Brain microvascular endothelial cell (primary cell): Measurements from ENCODE around the gene FSHR.

Experiments
- DNase-seq: peaks from one replicate; pipeline ENCODE4 v3.0.0-alpha.2; 2020
- H3K27ac ChIP-seq: fragments of 250-450 bp; sonication (Bioruptor Pico); 2 replicates; pipeline ENCODE4 v1.5.1; 2020; ENCODE audit warnings: mild to moderate bottlenecking, moderate library complexity
- H3K27me3 ChIP-seq: fragments of 250-450 bp; sonication (Bioruptor Pico); replicated peaks from 2 replicates; pipeline ENCODE4 v1.5.1; 2020; ENCODE audit warnings: mild to moderate bottlenecking
- H3K36me3 ChIP-seq: fragments of 250-450 bp; sonication (Bioruptor Pico); replicated peaks from 2 replicates; pipeline ENCODE4 v1.5.1; 2020; ENCODE audit warnings: mild to moderate bottlenecking
- H3K4me3 ChIP-seq: 2 replicates; pipeline ENCODE4 v1.5.1; 2011; ENCODE audit warnings: low read depth, mild to moderate bottlenecking, control low read depth, low read length, moderate library complexity
- in situ Hi-C: cut with HindIII; loops from 2 replicates; pipeline ENCODE4 v1.10.0; 2017; ENCODE audit warnings: low sequenced_read_pairs, low pct_ligation_motif_present
- TF ChIP-seq, protein P1 (sequence below): IDR thresholded peaks from 2 replicates; pipeline ENCODE4 v1.5.1; 2011; ENCODE audit warnings: low read depth, mild to moderate bottlenecking, moderate library complexity, low read length, control low read depth, inconsistent platforms; ENCODE audit errors: missing control alignments

Gene FSHR

DNA sequence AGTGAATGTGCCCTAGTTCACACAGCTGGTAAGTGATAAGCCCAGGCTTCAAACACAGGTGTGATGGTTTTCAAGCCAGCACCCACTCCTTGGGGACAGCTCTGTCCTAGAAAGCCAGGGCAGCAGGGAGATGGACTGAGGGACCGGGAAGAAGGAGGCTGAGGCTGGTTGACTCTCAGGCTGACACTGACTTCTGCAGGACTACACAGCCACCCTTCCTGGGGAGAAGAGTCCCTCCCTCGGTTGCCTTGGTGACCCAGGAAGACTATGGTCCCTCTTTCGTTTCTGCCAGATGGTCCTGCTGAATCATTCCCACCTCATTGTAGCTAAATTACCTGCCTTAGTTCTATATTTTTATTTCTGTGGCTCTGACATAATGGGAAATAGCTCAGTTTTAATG, 11.3 kb upstream of the FSHR start:
- Histone ChIP-seq H3K4me3 (no peak overlapping the region), H3K27me3 (no peaks in the 10 kb centered on the region), H3K36me3 (no peaks in the 10 kb centered on the region), H3K27ac (no peak overlapping the region)
- TF ChIP-seq, protein P1, sequence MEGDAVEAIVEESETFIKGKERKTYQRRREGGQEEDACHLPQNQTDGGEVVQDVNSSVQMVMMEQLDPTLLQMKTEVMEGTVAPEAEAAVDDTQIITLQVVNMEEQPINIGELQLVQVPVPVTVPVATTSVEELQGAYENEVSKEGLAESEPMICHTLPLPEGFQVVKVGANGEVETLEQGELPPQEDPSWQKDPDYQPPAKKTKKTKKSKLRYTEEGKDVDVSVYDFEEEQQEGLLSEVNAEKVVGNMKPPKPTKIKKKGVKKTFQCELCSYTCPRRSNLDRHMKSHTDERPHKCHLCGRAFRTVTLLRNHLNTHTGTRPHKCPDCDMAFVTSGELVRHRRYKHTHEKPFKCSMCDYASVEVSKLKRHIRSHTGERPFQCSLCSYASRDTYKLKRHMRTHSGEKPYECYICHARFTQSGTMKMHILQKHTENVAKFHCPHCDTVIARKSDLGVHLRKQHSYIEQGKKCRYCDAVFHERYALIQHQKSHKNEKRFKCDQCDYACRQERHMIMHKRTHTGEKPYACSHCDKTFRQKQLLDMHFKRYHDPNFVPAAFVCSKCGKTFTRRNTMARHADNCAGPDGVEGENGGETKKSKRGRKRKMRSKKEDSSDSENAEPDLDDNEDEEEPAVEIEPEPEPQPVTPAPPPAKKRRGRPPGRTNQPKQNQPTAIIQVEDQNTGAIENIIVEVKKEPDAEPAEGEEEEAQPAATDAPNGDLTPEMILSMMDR = no peak
- DNase-seq = no peak
- in situ Hi-C loops = no loop called here

GRCh38 chr2:49164729-49165128, 10.4 kb upstream of the FSHR start:
- Histone ChIP-seq H3K36me3 (no peaks in the 10 kb centered on the region), H3K27me3 (no peaks in the 10 kb centered on the region), H3K27ac (no peak overlapping the region), H3K4me3 (no peak overlapping the region)
- TF ChIP-seq, protein P1 = no peak
- in situ Hi-C loops = no loop called here
- no peak for DNase-seq

DNA sequence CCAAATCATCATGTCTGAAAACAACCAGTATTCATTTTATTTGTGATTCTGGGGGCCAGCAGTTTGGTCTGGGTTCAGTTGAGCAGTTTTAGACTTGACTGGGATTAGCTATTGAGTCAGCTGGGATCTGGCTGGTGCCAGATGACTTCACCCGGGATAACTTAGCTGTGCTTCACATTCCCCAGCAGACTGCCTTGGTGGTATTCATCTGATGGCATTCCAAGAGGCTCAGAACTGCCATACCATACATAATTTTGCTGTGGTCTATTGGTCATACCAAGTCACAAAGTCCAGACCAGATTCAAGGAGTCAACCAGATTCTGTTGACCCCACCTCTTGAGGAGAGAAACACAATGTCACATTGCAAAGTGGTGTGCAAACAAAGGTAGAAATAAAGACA, 7.8 kb upstream of the FSHR start:
- TF ChIP-seq, protein P1 = no peak
- DNase-seq = no peak
- in situ Hi-C loops = no loop called here
- Histone ChIP-seq H3K27ac (no peak overlapping the region), H3K27me3 (no peaks in the 10 kb centered on the region), H3K36me3 (no peaks in the 10 kb centered on the region), H3K4me3 (no peak overlapping the region)

DNA sequence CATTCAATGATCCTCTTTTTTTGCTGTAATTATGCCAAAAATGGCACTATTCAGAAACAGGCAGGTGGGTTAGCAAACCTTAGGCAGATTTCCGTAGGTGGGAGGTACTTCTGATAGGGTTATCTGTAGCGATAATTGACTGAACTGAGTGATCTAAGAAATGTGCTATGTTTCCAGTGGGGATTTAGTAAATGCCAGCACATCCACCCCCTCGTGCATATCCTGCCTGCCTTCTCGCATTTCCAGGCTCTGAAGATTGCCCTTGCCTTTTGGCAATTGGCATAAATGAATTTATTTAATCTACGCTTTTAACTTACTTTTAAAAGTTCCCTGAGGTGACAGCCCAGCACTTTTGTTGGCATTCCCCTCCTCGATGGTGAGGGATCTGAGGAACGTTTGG, 576 bp upstream of the FSHR start:
- DNase-seq = no peak
- TF ChIP-seq, protein P1 = no peak
- Histone ChIP-seq H3K27me3 (no peaks in the 10 kb centered on the region), H3K27ac (no peak overlapping the region), H3K4me3 (no peak overlapping the region), H3K36me3 (no peaks in the 10 kb centered on the region)
- in situ Hi-C loops = no loop called here

- TF ChIP-seq, protein P1 = no peak
- Histone ChIP-seq H3K27me3 (no peaks in the 10 kb centered on the region), H3K4me3 (no peak overlapping the region), H3K36me3 (no peaks in the 10 kb centered on the region), H3K27ac (no peak overlapping the region)
- no peak for DNase-seq
- in situ Hi-C loops = no loop called here
These were observed 1.1 kb downstream of the FSHR start for GRCh38 chr2:49153252-49153651.

DNA sequence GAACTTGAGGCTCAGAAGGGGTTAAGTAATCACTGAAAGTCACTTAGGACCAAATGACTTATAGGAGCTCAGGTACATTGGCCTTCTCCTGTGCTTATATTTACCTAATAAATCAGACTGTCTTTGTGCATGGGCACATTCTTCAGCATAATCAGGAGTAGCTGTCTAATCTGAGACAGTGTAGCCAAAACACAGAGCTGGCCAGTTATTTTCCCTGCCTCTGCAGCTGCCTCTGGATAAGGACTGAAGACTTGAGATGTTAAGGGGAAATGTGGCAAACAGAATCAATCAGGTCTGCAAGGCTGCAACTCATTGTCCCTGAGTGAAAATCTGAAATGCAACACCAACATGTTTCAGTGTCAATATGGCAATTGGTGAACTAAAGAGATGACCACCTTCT, 1.5 kb downstream of the FSHR start:
- in situ Hi-C loops = no loop called here
- H3K4me3 ChIP-seq = no peak overlapping the region
- no peak overlapping the region for H3K27ac ChIP-seq
- TF ChIP-seq, protein P1 = no peak
- no peaks in the 10 kb centered on the region for H3K27me3 ChIP-seq
- no peaks in the 10 kb centered on the region for H3K36me3 ChIP-seq
- DNase-seq = no peak
